HFFc6 (cell line): ENCODE results near the gene EGLN3. TPM values are rescaled to one million over a fixed set of nuclear protein-coding genes. Genes with fewer than 3 reads are reported as not detected.

Experiments used
- DNase-seq: peaks from one replicate; pipeline ENCODE4 v3.0.0-alpha.2; 2018
- H3K27ac Mint-ChIP-seq: 2 replicates; pipeline ENCODE4 v1.8.0; 2020; ENCODE audit warnings: mild to moderate bottlenecking, mixed read lengths
- H3K27me3 Mint-ChIP-seq: 2 replicates; pipeline ENCODE4 v1.8.0; 2021; ENCODE audit warnings: mild to moderate bottlenecking, moderate library complexity, mixed read lengths; ENCODE audit not compliant: insufficient read depth
- H3K36me3 Mint-ChIP-seq: 2 replicates; pipeline ENCODE4 v1.8.0; 2021; ENCODE audit warnings: low read depth, mixed read lengths
- H3K4me1 Mint-ChIP-seq: 2 replicates; pipeline ENCODE4 v1.8.0; 2020; ENCODE audit warnings: low read depth, mixed read lengths
- H3K4me3 Mint-ChIP-seq: 2 replicates; pipeline ENCODE4 v1.8.0; 2020; ENCODE audit warnings: mild to moderate bottlenecking, moderate library complexity, mixed read lengths
- H3K9me3 Mint-ChIP-seq: 2 replicates; pipeline ENCODE4 v1.8.0; 2020; ENCODE audit warnings: mild to moderate bottlenecking, mixed read lengths
- CTCF ChIP-seq: fragments of 200-600 bp; sonication (generic); IDR thresholded peaks from 2 replicates; pipeline ENCODE4 v1.5.0; 2021; ENCODE audit warnings: antibody characterized with exemption, mild to moderate bottlenecking
- total RNA-seq, 6 experiments: library from RNA; stranded (reverse); fragmentation: NEBNext Ultra II Directional; extraction: Animal tissue kit (Norgen Biotek cat#: 25700); gene quantifications; 2 replicates in 1 of 6; 3 replicates in 5 of 6; pipeline ENCODE4 v1.2.3, GENCODE V29; 2021

Gene EGLN3
- total RNA-seq, 6 experiments from 2014 or later = 0.19 TPM; not detected in 5

- DNase-seq = no peak
- Mint-ChIP-seq H3K4me3 (no peak overlapping the region), H3K4me1 (no peaks in the 10 kb centered on the region), H3K27me3 (peaks cover under 1% of the 10 kb centered on the region; the same call in 1 of the 2 replicates), H3K9me3 (peaks cover 1% of the 10 kb centered on the region; the same call in 1 of the 2 replicates), H3K27ac (no peak overlapping the region), H3K36me3 (no peaks in the 10 kb centered on the region)
- no peak for TF ChIP-seq CTCF
Observed at GRCh38 chr14:33902363-33902762, 48.5 kb downstream of the EGLN3 start.

- no peak for TF ChIP-seq CTCF
- no peak overlapping the region for H3K4me3 Mint-ChIP-seq
- peaks cover 4% of the 10 kb centered on the region; the same call in 1 of the 2 replicates for H3K9me3 Mint-ChIP-seq
- no peak for DNase-seq
- H3K36me3 Mint-ChIP-seq = no peaks in the 10 kb centered on the region
- peaks cover 2% of the 10 kb centered on the region; the same call in 1 of the 2 replicates for H3K27me3 Mint-ChIP-seq
- H3K27ac Mint-ChIP-seq = no peak overlapping the region
- no peaks in the 10 kb centered on the region for H3K4me1 Mint-ChIP-seq
Observed at GRCh38 chr14:33901426-33902155, 49.3 kb downstream of the EGLN3 start.

- Mint-ChIP-seq H3K4me1 (no peaks in the 10 kb centered on the region), H3K4me3 (no peak overlapping the region)
- DNase-seq = no peak
Observed at GRCh38 chr14:33900706-33901105, 50.2 kb downstream of the EGLN3 start.

GRCh38 chr14:33899723-33900341 is 51.0 kb downstream of the EGLN3 start:
- no peak overlapping the region for H3K27ac Mint-ChIP-seq

More at GRCh38 chr14:33900706-33901105, 50.2 kb downstream of the EGLN3 start:
- H3K27ac Mint-ChIP-seq = no peak overlapping the region
- no peak for TF ChIP-seq CTCF
- peaks cover 4% of the 10 kb centered on the region; the same call in 1 of the 2 replicates for H3K9me3 Mint-ChIP-seq
- H3K27me3 Mint-ChIP-seq = peaks cover 2% of the 10 kb centered on the region; the same call in 1 of the 2 replicates
- H3K36me3 Mint-ChIP-seq = no peaks in the 10 kb centered on the region

More at GRCh38 chr14:33899723-33900341, 51.0 kb downstream of the EGLN3 start:
- Mint-ChIP-seq H3K9me3 (peaks cover 10% of the 10 kb centered on the region), H3K4me1 (no peaks in the 10 kb centered on the region), H3K36me3 (no peaks in the 10 kb centered on the region), H3K27me3 (peaks cover 2% of the 10 kb centered on the region; the same call in 1 of the 2 replicates), H3K4me3 (no peak overlapping the region)
- DNase-seq = no peak
- TF ChIP-seq CTCF = no peak
